ENCODE results near the gene DOK6. TPM values are rescaled to one million over a fixed set of nuclear protein-coding genes. Genes with fewer than 3 reads are reported as not detected.

DOK6 gene
- total RNA-seq, 1 experiment from 2014 or later = 4.1 TPM

DNA sequence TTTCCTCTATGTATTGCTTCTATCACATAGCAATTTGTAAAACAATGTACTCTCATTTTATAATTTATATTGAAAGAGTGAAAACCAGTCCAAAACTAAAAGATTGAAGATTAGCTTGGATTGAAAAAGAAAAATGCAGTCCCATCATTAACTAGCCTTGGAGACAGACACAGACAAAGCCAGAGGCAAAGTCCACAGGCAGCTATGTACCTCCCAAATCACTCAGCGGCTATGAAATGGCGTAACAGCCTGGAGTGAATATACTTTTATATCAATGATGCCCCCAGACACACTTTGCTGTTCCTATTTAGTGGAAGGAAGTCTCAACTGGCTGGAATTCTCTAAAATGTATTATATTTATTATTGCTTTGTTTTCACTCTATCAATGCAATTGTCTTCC is 33.6 kb upstream of the DOK6 start:
- Mint-ChIP-seq H3K27me3 (ENCODE audit: low read depth) (no peaks in the 10 kb centered on the region), H3K4me3 (no peak overlapping the region), H3K9me3 (no peaks in the 10 kb centered on the region), H3K27ac (no peak overlapping the region), H3K4me1 (no peaks in the 10 kb centered on the region), H3K36me3 (no peaks in the 10 kb centered on the region)
- DNase-seq (ENCODE audit: low spot score) (no peak), ATAC-seq (no peak)
- TF ChIP-seq, protein P1, sequence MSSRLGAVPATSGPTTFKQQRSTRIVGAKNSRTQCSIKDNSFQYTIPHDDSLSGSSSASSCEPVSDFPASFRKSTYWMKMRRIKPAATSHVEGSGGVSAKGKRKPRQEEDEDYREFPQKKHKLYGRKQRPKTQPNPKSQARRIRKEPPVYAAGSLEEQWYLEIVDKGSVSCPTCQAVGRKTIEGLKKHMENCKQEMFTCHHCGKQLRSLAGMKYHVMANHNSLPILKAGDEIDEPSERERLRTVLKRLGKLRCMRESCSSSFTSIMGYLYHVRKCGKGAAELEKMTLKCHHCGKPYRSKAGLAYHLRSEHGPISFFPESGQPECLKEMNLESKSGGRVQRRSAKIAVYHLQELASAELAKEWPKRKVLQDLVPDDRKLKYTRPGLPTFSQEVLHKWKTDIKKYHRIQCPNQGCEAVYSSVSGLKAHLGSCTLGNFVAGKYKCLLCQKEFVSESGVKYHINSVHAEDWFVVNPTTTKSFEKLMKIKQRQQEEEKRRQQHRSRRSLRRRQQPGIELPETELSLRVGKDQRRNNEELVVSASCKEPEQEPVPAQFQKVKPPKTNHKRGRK (CRISPR knock-in tag; IDR thresholded peaks at IDR 0.05; ENCODE audit: borderline replicate concordance) = no peak
- TF ChIP-seq RORB (CRISPR knock-in tag; IDR thresholded peaks at IDR 0.05) (no peak), ZNF138 (CRISPR knock-in tag; conservative IDR thresholded peaks at IDR 0.05) (no peak), ZNF671 (CRISPR knock-in tag; IDR thresholded peaks at IDR 0.05) (no peak), KAT7 (CRISPR knock-in tag; IDR thresholded peaks at IDR 0.05; ENCODE audit: borderline replicate concordance) (no peak), FOXJ3 (CRISPR knock-in tag; IDR thresholded peaks at IDR 0.05; ENCODE audit: borderline replicate concordance) (no peak)
- TF ChIP-seq, protein P2, sequence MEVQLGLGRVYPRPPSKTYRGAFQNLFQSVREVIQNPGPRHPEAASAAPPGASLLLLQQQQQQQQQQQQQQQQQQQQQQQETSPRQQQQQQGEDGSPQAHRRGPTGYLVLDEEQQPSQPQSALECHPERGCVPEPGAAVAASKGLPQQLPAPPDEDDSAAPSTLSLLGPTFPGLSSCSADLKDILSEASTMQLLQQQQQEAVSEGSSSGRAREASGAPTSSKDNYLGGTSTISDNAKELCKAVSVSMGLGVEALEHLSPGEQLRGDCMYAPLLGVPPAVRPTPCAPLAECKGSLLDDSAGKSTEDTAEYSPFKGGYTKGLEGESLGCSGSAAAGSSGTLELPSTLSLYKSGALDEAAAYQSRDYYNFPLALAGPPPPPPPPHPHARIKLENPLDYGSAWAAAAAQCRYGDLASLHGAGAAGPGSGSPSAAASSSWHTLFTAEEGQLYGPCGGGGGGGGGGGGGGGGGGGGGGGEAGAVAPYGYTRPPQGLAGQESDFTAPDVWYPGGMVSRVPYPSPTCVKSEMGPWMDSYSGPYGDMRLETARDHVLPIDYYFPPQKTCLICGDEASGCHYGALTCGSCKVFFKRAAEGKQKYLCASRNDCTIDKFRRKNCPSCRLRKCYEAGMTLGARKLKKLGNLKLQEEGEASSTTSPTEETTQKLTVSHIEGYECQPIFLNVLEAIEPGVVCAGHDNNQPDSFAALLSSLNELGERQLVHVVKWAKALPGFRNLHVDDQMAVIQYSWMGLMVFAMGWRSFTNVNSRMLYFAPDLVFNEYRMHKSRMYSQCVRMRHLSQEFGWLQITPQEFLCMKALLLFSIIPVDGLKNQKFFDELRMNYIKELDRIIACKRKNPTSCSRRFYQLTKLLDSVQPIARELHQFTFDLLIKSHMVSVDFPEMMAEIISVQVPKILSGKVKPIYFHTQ (CRISPR knock-in tag; IDR thresholded peaks at IDR 0.05) = no peak
- POLR2A ChIA-PET = no interaction called here
- CTCF ChIA-PET = no interaction called here

DNA sequence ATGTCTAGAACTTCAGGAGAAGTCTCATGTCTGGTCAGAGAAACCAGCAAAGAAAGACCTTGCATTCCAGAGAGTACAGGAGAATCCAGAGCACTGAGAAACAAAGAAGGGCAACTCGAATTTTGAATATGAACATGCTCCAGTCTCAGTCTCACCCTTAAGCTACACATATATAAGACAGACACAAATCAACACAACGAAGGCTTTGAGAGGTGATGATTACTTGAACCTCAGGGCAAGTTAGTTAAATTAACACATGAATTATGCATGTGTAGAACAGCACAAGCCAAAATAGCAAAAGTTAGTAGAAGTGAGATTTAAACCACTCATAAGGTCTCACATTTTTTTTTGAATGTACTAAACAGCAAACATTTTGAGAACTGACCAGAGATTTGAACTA is 29.0 kb upstream of the DOK6 start:
- H3K4me1 Mint-ChIP-seq = no peaks in the 10 kb centered on the region
- CTCF ChIA-PET = no interaction called here
- H3K36me3 Mint-ChIP-seq = no peaks in the 10 kb centered on the region
- H3K4me3 Mint-ChIP-seq = no peak overlapping the region
- H3K9me3 Mint-ChIP-seq = no peaks in the 10 kb centered on the region
- no peak overlapping the region for H3K27ac Mint-ChIP-seq
- TF ChIP-seq ZNF232 (CRISPR knock-in tag; IDR thresholded peaks at IDR 0.05) (no peak), ZNF416 (CRISPR knock-in tag; IDR thresholded peaks at IDR 0.05) (no peak), NFE2L1 (CRISPR knock-in tag; IDR thresholded peaks at IDR 0.05) (no peak), MYBL2 (CRISPR knock-in tag; IDR thresholded peaks at IDR 0.05) (no peak), PRRX2 (CRISPR knock-in tag; IDR thresholded peaks at IDR 0.05) (no peak), RORB (CRISPR knock-in tag; IDR thresholded peaks at IDR 0.05) (no peak), NFATC4 (CRISPR knock-in tag; IDR thresholded peaks at IDR 0.05) (no peak), GRHL2 (CRISPR knock-in tag; IDR thresholded peaks at IDR 0.05; ENCODE audit: insufficient replicate concordance, severe bottlenecking) (no peak)
- TF ChIP-seq, protein P3, sequence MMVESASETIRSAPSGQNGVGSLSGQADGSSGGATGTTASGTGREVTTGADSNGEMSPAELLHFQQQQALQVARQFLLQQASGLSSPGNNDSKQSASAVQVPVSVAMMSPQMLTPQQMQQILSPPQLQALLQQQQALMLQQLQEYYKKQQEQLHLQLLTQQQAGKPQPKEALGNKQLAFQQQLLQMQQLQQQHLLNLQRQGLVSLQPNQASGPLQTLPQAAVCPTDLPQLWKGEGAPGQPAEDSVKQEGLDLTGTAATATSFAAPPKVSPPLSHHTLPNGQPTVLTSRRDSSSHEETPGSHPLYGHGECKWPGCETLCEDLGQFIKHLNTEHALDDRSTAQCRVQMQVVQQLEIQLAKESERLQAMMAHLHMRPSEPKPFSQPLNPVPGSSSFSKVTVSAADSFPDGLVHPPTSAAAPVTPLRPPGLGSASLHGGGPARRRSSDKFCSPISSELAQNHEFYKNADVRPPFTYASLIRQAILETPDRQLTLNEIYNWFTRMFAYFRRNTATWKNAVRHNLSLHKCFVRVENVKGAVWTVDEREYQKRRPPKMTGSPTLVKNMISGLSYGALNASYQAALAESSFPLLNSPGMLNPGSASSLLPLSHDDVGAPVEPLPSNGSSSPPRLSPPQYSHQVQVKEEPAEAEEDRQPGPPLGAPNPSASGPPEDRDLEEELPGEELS (CRISPR knock-in tag; IDR thresholded peaks at IDR 0.05) = no peak
- TF ChIP-seq, protein P4, sequence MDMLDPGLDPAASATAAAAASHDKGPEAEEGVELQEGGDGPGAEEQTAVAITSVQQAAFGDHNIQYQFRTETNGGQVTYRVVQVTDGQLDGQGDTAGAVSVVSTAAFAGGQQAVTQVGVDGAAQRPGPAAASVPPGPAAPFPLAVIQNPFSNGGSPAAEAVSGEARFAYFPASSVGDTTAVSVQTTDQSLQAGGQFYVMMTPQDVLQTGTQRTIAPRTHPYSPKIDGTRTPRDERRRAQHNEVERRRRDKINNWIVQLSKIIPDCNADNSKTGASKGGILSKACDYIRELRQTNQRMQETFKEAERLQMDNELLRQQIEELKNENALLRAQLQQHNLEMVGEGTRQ (CRISPR knock-in tag; IDR thresholded peaks at IDR 0.05) = no peak
- TF ChIP-seq, protein P5, sequence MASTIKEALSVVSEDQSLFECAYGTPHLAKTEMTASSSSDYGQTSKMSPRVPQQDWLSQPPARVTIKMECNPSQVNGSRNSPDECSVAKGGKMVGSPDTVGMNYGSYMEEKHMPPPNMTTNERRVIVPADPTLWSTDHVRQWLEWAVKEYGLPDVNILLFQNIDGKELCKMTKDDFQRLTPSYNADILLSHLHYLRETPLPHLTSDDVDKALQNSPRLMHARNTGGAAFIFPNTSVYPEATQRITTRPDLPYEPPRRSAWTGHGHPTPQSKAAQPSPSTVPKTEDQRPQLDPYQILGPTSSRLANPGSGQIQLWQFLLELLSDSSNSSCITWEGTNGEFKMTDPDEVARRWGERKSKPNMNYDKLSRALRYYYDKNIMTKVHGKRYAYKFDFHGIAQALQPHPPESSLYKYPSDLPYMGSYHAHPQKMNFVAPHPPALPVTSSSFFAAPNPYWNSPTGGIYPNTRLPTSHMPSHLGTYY (CRISPR knock-in tag; IDR thresholded peaks at IDR 0.05) = no peak
- TF ChIP-seq, protein P6, sequence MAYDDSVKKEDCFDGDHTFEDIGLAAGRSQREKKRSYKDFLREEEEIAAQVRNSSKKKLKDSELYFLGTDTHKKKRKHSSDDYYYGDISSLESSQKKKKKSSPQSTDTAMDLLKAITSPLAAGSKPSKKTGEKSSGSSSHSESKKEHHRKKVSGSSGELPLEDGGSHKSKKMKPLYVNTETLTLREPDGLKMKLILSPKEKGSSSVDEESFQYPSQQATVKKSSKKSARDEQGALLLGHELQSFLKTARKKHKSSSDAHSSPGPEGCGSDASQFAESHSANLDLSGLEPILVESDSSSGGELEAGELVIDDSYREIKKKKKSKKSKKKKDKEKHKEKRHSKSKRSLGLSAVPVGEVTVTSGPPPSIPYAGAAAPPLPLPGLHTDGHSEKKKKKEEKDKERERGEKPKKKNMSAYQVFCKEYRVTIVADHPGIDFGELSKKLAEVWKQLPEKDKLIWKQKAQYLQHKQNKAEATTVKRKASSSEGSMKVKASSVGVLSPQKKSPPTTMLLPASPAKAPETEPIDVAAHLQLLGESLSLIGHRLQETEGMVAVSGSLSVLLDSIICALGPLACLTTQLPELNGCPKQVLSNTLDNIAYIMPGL (CRISPR knock-in tag; IDR thresholded peaks at IDR 0.05) = no peak
- no peaks in the 10 kb centered on the region; the same call in 1 of the 2 replicates for H3K27me3 Mint-ChIP-seq (ENCODE audit: low read depth)
- ATAC-seq (no peak), DNase-seq (ENCODE audit: low spot score) (no peak)
- POLR2A ChIA-PET = no interaction called here

Data from WTC11 (cell line).